Right lobe of liver (tissue), 4 donors: ENCODE results near the gene CACYBP.

Experiments used
- POLR2A ChIP-seq: fragments of 450-650 bp; IDR thresholded peaks from one replicate; pipeline ENCODE4 v1.6.1; 2017; ENCODE audit warnings: antibody characterized with exemption, mild to moderate bottlenecking
- TF ChIP-seq, protein P1 (sequence below), 4 donors: fragments of 200-600 bp in 3 of 4; fragments of 450-650 bp in 1 of 4; IDR thresholded peaks; one replicate each; pipeline versions ENCODE4 v1.5.1 to v1.8.0; 2016 to 2022; ENCODE audit warnings: antibody characterized with exemption in 4 of 4, mild to moderate bottlenecking in 2 of 4
- donor health status: DM: no; HTN: no; CAD: no.
- donor health status: DM: no; HTN: no; CAD: no.
- donor health status: DM: no; HTN: yes; CAD: no.

DNA sequence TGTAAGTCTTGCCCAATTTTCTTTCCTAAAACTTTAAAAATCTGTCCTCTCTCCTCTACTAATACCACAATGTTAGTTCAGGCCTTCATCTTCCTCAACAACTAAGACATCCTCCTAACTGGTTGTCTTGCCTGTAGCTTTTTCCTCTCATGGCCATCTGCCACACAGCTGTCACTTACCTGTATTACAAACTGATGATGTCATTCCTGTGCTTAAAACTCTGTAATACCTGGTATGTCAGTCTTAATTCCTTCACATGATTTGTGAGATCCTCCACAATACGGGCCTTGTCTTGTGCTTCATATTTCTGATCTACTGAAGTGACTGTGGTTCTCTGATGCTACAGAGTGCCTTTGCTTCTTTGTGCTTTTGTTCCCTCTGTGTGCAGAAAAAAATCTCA is 13.7 kb downstream of the CACYBP start:
- TF ChIP-seq, protein P1, sequence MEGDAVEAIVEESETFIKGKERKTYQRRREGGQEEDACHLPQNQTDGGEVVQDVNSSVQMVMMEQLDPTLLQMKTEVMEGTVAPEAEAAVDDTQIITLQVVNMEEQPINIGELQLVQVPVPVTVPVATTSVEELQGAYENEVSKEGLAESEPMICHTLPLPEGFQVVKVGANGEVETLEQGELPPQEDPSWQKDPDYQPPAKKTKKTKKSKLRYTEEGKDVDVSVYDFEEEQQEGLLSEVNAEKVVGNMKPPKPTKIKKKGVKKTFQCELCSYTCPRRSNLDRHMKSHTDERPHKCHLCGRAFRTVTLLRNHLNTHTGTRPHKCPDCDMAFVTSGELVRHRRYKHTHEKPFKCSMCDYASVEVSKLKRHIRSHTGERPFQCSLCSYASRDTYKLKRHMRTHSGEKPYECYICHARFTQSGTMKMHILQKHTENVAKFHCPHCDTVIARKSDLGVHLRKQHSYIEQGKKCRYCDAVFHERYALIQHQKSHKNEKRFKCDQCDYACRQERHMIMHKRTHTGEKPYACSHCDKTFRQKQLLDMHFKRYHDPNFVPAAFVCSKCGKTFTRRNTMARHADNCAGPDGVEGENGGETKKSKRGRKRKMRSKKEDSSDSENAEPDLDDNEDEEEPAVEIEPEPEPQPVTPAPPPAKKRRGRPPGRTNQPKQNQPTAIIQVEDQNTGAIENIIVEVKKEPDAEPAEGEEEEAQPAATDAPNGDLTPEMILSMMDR (IDR thresholded peaks at IDR 0.05) = no peak
- TF ChIP-seq POLR2A = no peak
